H9 (cell line): ENCODE measurements around the gene CROCC2. TPM values are rescaled to one million over a fixed set of nuclear protein-coding genes. Genes with fewer than 3 reads are reported as not detected.

Experiments
- DNase-seq: peaks from one replicate; pipeline ENCODE4 v3.0.0-alpha.2; 2017
- H2AFZ ChIP-seq: one replicate; pipeline ENCODE4 v1.6.1; 2013; ENCODE audit warnings: mild to moderate bottlenecking, low read length, control low read depth, moderate library complexity
- H2AK5ac ChIP-seq: 2 replicates; pipeline ENCODE4 v1.6.1; 2013; ENCODE audit warnings: low read length, control low read depth, mixed read lengths; ENCODE audit not compliant: insufficient read length
- H2BK120ac ChIP-seq: one replicate; pipeline ENCODE4 v1.6.1; 2013; ENCODE audit warnings: low read depth, mild to moderate bottlenecking, low read length, control low read depth, inconsistent platforms; ENCODE audit not compliant: poor library complexity, severe bottlenecking
- H2BK12ac ChIP-seq: 2 replicates; pipeline ENCODE4 v1.6.1; 2013; ENCODE audit warnings: low read length, control low read depth, mixed read lengths, low read depth; ENCODE audit not compliant: insufficient read length
- H2BK15ac ChIP-seq: 2 replicates; pipeline ENCODE4 v1.6.1; 2013; ENCODE audit warnings: low read depth, low read length, control low read depth
- H2BK20ac ChIP-seq: one replicate; pipeline ENCODE4 v1.6.1; 2013; ENCODE audit warnings: low read depth, mild to moderate bottlenecking, low read length, control low read depth, inconsistent platforms; ENCODE audit not compliant: poor library complexity, severe bottlenecking
- H2BK5ac ChIP-seq: 2 replicates; pipeline ENCODE4 v1.6.1; 2013; ENCODE audit warnings: low read length, control low read depth, mixed read lengths; ENCODE audit not compliant: insufficient read length
- H3K14ac ChIP-seq: 2 replicates; pipeline ENCODE4 v1.6.1; 2013; ENCODE audit warnings: low read length, control low read depth; ENCODE audit not compliant: insufficient read depth
- H3K18ac ChIP-seq: 2 replicates; pipeline ENCODE4 v1.6.1; 2013; ENCODE audit warnings: low read depth, mild to moderate bottlenecking, mixed read lengths, low read length, control low read depth; ENCODE audit not compliant: insufficient read length
- H3K23ac ChIP-seq: 2 replicates; pipeline ENCODE4 v1.6.1; 2013; ENCODE audit warnings: low read length, control low read depth, mixed read lengths, low read depth; ENCODE audit not compliant: insufficient read length
- H3K23me2 ChIP-seq: 2 replicates; pipeline ENCODE4 v1.6.1; 2013; ENCODE audit warnings: low read depth, mild to moderate bottlenecking, mixed read lengths, low read length, control low read depth; ENCODE audit not compliant: insufficient read length, poor library complexity, severe bottlenecking
- H3K27ac ChIP-seq: 2 replicates; pipeline ENCODE4 v1.5.1; 2013; ENCODE audit warnings: low read length, control low read depth, mixed read lengths, low read depth; ENCODE audit not compliant: insufficient read length
- H3K27me3 ChIP-seq: 2 replicates; pipeline ENCODE4 v1.6.1; 2013; ENCODE audit warnings: low read length, control low read depth, inconsistent platforms; ENCODE audit not compliant: insufficient read depth
- H3K4ac ChIP-seq: 2 replicates; pipeline ENCODE4 v1.6.1; 2013; ENCODE audit warnings: low read depth, mild to moderate bottlenecking, control low read depth, inconsistent platforms, low read length, moderate library complexity
- H3K4me1 ChIP-seq: 2 replicates; pipeline ENCODE4 v1.6.1; 2013; ENCODE audit warnings: low read length, control low read depth, inconsistent platforms; ENCODE audit not compliant: insufficient read depth
- H3K4me2 ChIP-seq: 2 replicates; pipeline ENCODE4 v1.6.1; 2013; ENCODE audit warnings: low read length, control low read depth, mixed read lengths; ENCODE audit not compliant: insufficient read length, insufficient read depth
- H3K56ac ChIP-seq: 2 replicates; pipeline ENCODE4 v1.6.1; 2013; ENCODE audit warnings: low read depth, mild to moderate bottlenecking, mixed read lengths, low read length, control low read depth; ENCODE audit not compliant: insufficient read length
- H3K79me1 ChIP-seq: 2 replicates; pipeline ENCODE4 v1.6.1; 2013; ENCODE audit warnings: low read depth, mild to moderate bottlenecking, moderate library complexity, low read length, control low read depth, inconsistent platforms; ENCODE audit not compliant: insufficient read depth, poor library complexity, severe bottlenecking
- H3K79me2 ChIP-seq: 2 replicates; pipeline ENCODE4 v1.6.1; 2013; ENCODE audit warnings: low read length, control low read depth, inconsistent platforms; ENCODE audit not compliant: insufficient read depth
- H3K9ac ChIP-seq: 2 replicates; pipeline ENCODE4 v1.6.1; 2013; ENCODE audit warnings: low read length, control low read depth, mixed read lengths; ENCODE audit not compliant: insufficient read length; ENCODE audit errors: extremely low read depth
- H3K9me3 ChIP-seq: one replicate; pipeline ENCODE4 v1.6.1; 2013; ENCODE audit warnings: low read depth, low read length, inconsistent platforms; ENCODE audit not compliant: control insufficient read depth
- H3T11ph ChIP-seq: one replicate; pipeline ENCODE4 v1.6.1; 2013; ENCODE audit warnings: mild to moderate bottlenecking, low read length, control low read depth, inconsistent platforms
- H4K20me1 ChIP-seq: one replicate; pipeline ENCODE4 v1.6.1; 2013; ENCODE audit not compliant: control insufficient read depth, insufficient read length, insufficient read depth
- H4K5ac ChIP-seq: 2 replicates; pipeline ENCODE4 v1.6.1; 2013; ENCODE audit warnings: low read depth, mild to moderate bottlenecking, mixed read lengths, low read length, control low read depth; ENCODE audit not compliant: insufficient read length
- H4K8ac ChIP-seq: replicated peaks from 2 replicates; pipeline ENCODE4 v1.6.1; 2013; ENCODE audit warnings: low read length, control low read depth, mixed read lengths, low read depth; ENCODE audit not compliant: insufficient read length
- H4K91ac ChIP-seq: 2 replicates; pipeline ENCODE4 v1.6.1; 2013; ENCODE audit warnings: low read depth, mild to moderate bottlenecking, moderate library complexity, mixed read lengths, low read length, control low read depth; ENCODE audit not compliant: insufficient read length
- H3K27ac Mint-ChIP-seq, 3 experiments: 2 replicates in 2 of 3; 3 replicates in 1 of 3; pipeline ENCODE4 v1.8.0; 2020 to 2021; ENCODE audit warnings: mixed read lengths in 3 of 3, mild to moderate bottlenecking in 1 of 3, moderate library complexity in 1 of 3
- H3K27me3 Mint-ChIP-seq: 2 replicates; pipeline ENCODE4 v1.8.0; 2021; ENCODE audit warnings: low read depth, mild to moderate bottlenecking, moderate library complexity, mixed read lengths
- H3K36me3 Mint-ChIP-seq, 3 experiments: 2 replicates in 2 of 3; 3 replicates in 1 of 3; pipeline ENCODE4 v1.8.0; 2020 to 2021; ENCODE audit warnings: low read depth in 3 of 3, mixed read lengths in 3 of 3; ENCODE audit not compliant: insufficient read depth in 1 of 3
- H3K4me1 Mint-ChIP-seq, 2 experiments: 2 replicates each; pipeline ENCODE4 v1.8.0; 2020; ENCODE audit warnings: mixed read lengths in 2 of 2
- H3K4me3 Mint-ChIP-seq, 2 experiments: 2 replicates in 1 of 2; 3 replicates in 1 of 2; pipeline ENCODE4 v1.8.0; 2020 to 2021; ENCODE audit warnings: mild to moderate bottlenecking in 2 of 2, mixed read lengths in 2 of 2, moderate library complexity in 1 of 2
- H3K9me3 Mint-ChIP-seq, 2 experiments: 2 replicates in 1 of 2; 3 replicates in 1 of 2; pipeline ENCODE4 v1.8.0; 2020; ENCODE audit warnings: mild to moderate bottlenecking in 2 of 2, mixed read lengths in 2 of 2, moderate library complexity in 1 of 2
- WGBS: extraction: QIAGEN DNeasy Blood & Tissue Kit; methylation state at CpG from one replicate; pipeline ENCODE4 v1.1.7; 2013; ENCODE audit warnings: missing lambda C conversion rate, low lambda C conversion rate, mixed read lengths; ENCODE audit not compliant: insufficient read length; ENCODE audit errors: extremely low coverage; 5-methylcytosine and 5-hydroxymethylcytosine counted together
- total RNA-seq: library from RNA; stranded (reverse); gene quantifications from 2 replicates; pipeline ENCODE4 v1.2.1, GENCODE V29; 2021
- TF ChIP-seq, protein P1 (sequence below): fragments of 200-600 bp; sonication (generic); conservative IDR thresholded peaks from 3 replicates; pipeline ENCODE4 v1.8.0; 2021; ENCODE audit warnings: antibody characterized with exemption, mild to moderate bottlenecking

The CROCC2 gene
- total RNA-seq, 1 experiment from 2014 or later: not detected

DNA sequence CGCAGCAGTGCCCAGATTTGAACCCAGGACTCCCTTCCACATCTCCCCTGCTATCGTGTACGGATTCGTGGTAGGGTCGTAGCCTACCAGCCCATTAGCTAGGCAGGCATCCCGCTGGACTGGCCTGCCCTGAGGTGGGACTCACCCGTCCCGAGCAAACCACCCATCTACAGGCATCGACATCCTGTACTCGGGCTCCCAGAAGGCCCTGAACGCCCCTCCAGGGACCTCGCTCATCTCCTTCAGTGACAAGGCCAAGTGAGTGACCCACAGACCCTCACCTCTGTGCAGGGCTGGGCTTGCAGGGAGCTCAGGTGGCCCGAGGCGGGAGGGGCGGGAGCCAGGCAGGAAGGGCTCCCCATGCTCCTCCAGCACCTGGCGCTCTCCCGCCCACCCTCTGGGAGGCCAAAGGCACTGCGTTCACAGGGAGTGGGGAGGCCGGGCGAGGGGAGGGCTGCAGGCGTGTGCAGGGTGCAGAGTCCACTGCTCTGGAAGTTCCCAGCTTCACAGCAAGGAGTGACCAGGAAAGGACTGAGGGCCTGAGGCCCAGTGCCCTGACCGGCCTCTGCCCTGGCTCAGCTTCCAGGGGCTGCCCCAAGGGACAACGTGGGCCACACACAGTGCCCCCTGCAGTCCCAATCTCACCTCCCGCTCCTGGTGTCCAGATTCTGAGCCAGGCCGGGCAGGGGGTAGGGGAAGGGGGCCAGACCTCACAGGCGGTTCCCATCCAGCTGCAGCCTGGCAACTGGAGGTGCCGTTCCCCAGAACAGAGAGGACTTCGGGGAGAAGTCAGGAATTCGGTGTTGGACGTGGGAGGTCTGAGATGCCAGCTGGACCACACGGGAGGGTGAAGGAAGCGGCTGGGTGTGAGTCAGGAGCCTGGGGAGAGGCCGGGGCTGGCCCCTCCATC lies 32.1 kb upstream of the CROCC2 start:
- Histone ChIP-seq H3K9ac (no peak overlapping the region), H2BK15ac (no peak overlapping the region), H2BK12ac (no peak overlapping the region), H4K5ac (no peak overlapping the region), H3K23me2 (no peaks in the 10 kb centered on the region), H2BK120ac (no peak overlapping the region), H3K14ac (no peak overlapping the region), H3K27ac (no peak overlapping the region), H3K4me2 (no peak overlapping the region), H3K4me1 (no peaks in the 10 kb centered on the region), H3K23ac (no peak overlapping the region), H2AK5ac (no peak overlapping the region), H3K79me1 (no peaks in the 10 kb centered on the region), H2BK20ac (no peak overlapping the region), H4K91ac (no peak overlapping the region), H4K8ac (no peak overlapping the region), H4K20me1 (no peaks in the 10 kb centered on the region), H3K18ac (no peak overlapping the region), H3K27me3 (no peaks in the 10 kb centered on the region), H3T11ph (no peak overlapping the region), H3K9me3 (no peaks in the 10 kb centered on the region), H3K56ac (no peak overlapping the region), H3K4ac (no peak overlapping the region), H2AFZ (no peak overlapping the region), H3K79me2 (no peaks in the 10 kb centered on the region), H2BK5ac (no peak overlapping the region)
- H3K4me1 Mint-ChIP-seq: peaks cover 0 to 3% of the 10 kb centered on the region in 2 experiments; a peak in 1 of 4 replicates
- no peaks in the 10 kb centered on the region for H3K9me3 Mint-ChIP-seq
- H3K36me3 Mint-ChIP-seq: no peaks in the 10 kb centered on the region; a peak in 1 of 7 replicates
- H3K4me3 Mint-ChIP-seq: no peak overlapping the region
- H3K27ac Mint-ChIP-seq: no peak overlapping the region
- whole genome bisulfite sequencing: no CpG with 5 or more reads among the region's 33 CpGs
- H3K27me3 Mint-ChIP-seq: no peaks in the 10 kb centered on the region
- no peak for DNase-seq
- TF ChIP-seq, protein P1, sequence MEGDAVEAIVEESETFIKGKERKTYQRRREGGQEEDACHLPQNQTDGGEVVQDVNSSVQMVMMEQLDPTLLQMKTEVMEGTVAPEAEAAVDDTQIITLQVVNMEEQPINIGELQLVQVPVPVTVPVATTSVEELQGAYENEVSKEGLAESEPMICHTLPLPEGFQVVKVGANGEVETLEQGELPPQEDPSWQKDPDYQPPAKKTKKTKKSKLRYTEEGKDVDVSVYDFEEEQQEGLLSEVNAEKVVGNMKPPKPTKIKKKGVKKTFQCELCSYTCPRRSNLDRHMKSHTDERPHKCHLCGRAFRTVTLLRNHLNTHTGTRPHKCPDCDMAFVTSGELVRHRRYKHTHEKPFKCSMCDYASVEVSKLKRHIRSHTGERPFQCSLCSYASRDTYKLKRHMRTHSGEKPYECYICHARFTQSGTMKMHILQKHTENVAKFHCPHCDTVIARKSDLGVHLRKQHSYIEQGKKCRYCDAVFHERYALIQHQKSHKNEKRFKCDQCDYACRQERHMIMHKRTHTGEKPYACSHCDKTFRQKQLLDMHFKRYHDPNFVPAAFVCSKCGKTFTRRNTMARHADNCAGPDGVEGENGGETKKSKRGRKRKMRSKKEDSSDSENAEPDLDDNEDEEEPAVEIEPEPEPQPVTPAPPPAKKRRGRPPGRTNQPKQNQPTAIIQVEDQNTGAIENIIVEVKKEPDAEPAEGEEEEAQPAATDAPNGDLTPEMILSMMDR: peak; percentile 34; the same call in 2 of the 3 replicates
